Stimulated activated CD8-positive, alpha-beta memory T cell treated with anti-CD3 and anti-CD28 coated beads, Interleukin-2, amount 100 ng/mL, for 48 hours (primary cell): ENCODE measurements around the gene KCNIP4.
"Not testable (repeated sequence)": the region's sequence is repeated elsewhere in the genome, so short reads cannot be mapped to it uniquely, and the experiment has no call there.

Experiments used
- DNase-seq, 2 donors: peaks; one replicate each; pipeline ENCODE4 v3.0.0-alpha.2; 2020; ENCODE audit warnings: low read depth in 2 of 2

The KCNIP4 gene

DNA sequence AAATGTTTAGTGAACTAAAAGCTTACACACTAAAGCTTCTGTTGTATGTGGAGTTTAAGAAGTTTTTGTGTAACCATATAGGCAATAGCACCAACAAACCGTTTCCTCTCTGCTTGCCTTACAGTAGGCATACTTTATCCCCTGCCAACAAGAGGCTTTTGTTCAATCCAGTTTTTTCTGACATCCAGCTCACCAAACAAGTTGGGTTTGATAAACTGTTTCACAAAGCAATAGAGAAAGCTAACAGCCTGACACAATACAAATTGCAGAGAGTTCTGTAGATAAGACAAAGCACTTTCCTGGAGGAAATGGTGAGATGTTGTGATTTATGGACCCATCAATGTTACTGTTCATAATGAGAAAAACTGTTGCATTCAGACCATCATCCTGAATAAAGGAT lies 1194.5 kb downstream of the KCNIP4 start:
- DNase-seq = no peak

DNA sequence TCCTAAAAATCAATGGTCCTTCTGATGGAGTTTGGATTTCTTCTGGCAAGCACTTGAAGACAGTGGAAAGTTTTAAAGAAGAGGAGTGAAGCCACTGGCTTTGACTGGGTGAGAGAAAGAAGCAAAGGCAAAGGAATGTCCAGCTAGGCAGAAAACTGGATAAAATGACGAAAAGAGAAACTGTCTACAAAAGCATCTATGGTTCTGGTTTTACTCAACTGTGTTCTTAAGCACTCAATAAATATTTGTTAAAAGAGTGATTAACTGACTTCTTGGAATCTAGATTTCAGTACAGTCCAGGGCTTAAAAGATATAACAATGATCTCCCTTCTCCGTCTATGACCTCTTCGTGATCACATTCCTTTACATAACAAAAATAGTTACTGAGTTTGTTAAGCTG lies 1195.9 kb downstream of the KCNIP4 start:
- DNase-seq = no peak

DNA sequence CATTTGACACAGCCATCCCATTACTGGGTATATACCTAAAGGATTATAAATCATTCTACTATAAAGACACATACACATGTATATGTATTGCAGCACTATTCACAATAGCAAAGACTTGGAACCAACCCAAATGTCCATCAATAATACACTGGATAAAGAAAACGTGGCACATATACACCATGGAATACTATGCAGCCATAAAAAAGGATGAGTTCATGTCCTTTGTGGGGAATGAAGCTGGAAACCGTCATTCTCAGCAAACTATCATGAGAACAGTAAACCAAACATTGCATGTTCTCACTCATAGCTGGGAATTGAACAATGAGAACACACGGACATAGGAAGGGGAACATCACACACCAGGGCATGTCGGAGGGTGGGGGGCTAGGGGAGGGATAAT lies 1202.6 kb downstream of the KCNIP4 start:
- not testable (repeated sequence) for DNase-seq

DNA sequence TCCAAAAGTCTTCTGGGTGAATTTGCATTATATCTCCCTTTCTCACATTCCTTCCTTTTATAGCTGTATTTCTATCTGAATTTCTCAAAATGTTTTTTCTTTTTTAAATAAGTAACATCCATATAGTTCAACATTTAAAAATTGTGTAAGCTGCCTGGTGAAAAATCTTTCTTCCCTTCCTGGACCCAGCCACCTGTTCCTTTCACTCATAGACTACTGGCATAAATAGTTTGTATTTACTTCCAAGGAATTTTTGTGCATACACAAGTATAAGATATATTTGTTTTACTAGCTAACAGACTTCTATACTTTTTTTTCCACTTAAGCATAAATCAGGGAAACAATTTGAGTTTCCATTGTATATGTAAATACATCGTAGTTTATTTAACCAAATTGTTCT lies 1212.6 kb downstream of the KCNIP4 start:
- DNase-seq = no peak

DNA sequence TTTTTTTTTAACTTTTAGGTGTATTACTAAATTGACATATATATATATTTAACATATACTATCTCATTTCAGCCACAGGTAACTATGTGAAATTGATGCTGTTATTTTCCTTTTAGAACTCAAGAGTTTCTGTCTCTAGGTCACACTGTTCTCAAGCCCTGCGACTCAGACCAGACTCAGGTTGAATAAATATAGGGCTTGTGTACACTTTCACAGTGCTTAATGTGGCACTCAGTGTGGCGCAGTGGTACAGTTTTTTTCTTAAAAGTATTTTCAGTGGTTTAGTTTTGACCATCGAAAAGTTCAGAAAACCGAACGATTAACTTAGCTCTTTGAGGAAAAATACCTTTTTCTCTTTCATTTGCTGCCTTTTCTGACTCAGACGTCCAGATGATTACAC lies 1223.7 kb downstream of the KCNIP4 start:
- no peak for DNase-seq

DNA sequence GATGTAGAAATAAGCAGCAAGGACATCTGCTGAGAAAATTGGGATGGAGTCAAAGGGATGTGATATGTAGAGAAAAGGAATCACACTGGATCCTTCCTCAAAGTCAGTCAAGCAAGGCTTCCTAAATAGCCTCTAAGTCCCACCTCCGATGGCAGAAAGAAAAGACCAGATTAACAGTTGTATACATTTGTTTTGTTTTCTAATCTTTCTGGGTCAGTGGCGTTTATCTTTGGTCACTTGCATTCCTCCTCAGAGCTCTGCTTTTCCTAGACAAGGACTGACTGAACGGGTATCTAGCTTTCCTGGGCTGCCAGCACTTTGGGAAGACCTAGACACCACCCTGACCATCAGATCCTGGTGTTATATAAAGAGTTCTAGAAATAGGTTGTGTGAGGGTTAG lies 1225.1 kb downstream of the KCNIP4 start:
- DNase-seq = no peak

DNA sequence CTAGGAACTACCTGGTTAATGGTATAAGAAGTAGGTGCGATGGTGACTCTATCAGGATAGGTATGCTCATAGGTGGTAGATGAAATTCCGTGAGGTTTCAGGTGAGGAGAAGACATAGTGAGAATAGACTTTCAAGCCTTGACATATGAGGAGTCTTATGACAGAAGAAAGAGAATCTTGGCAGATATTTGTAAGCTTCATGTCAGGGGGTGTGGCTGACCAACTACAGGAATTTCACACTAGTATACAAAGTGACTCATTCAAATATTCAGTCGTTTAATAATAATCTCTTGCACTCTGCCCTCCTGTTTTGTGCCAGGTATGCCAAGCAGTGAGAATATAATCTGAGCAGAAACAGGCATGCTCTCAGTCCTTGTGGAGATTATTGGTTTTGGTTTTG lies 1225.6 kb downstream of the KCNIP4 start:
- DNase-seq = no peak

DNA sequence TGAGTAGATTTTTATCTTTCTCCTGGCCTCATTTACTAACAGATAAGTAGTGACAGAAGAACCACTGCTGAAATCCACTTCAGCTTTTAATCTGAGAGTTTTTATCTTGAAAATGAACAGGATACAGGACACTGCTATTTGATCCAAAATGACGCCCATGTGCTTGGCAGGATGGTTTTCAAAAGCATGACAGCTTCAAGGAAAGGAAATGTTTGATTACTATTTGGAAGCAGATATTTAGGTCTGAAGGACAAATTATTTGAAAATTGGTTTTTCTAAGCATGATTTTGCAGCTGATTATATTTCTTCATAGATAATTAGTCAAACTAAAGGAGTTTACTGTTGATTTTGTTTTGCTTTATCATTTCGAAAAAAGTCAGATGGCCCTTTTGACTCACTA lies 1237.2 kb downstream of the KCNIP4 start:
- DNase-seq = no peak

DNA sequence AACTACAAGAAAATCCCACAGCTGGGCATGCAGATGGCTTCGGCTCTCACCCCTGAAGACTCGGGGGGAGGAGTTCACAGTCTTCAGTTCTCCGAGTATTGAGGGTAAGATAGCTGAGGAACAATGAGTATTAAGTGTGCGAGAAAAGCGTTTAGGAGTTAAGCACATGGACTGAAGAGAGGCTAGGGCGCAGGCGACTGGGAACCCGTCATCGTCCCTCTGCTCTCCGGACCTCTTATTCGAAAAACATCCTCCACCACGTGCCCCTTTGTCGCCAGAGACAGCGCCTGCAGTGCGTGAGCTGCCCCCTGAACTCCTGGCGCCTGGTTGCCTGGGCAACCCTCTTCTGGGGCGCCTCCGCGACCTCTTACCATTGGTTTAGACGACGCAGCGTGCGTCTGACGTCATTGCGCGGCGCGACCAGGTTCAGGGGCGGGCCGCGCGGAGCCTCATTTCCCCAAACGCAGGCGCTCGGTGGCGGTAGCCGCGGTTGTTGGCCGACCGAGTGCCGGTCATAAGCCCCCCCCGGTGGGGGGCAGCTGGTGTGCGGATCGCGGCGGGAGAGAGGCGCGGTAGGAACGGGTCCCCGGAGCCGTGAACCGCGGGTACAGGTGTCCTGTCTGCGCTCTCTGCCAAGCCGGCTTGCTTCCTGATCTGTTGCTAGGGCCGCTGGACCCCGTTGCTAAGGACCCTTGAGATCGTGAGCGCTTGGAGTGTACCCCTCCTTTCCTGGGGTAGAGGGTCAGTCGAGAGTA lies 1248.4 kb downstream of the KCNIP4 start, which contains the start of gene PACRGL:
TSS of gene PACRGL (plus strand) at position 452 of the 755 bp plus-strand sequence. CDS start 4,024 bp downstream, outside the sequence.
- peak; percentile 86 to 88 for DNase-seq

DNA sequence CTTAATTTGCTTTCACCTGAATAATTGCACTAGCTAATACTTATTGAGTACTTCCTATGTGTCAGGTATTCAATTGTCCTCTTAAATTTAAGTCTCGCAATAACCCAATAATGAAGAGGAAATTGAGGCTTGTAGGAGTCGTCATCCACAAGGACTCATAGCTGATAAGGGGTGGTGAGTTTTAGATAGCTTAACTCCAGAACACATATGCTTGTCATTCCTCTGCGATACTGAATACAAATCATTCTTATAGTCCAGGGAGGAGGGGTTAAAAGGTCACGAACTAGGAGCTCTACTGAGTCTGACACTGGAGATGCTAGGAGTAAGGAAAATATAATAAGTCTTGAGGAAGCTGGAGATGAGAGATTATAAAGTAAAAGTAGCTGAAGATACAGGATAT lies 1249.8 kb downstream of the KCNIP4 start:
- no peak for DNase-seq

DNA sequence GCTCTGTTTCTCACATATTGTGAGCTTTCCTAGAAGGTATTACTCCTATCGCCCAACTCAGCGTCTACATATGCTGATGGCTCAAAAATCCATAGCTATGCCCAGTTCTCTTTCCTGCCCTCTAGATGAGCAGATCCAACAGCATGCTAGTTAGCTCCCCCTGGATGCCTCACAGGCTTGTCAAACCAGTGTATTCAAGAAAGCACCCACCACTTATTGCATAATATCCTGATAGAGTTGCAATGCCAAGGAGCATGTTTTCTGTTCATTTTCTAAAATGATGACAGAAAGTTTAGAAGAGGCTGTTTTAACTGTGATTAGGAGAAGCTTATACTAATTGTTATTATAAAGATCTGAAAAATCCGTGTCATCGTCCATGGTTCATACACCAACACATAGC lies 1250.2 kb downstream of the KCNIP4 start:
- DNase-seq = no peak

DNA sequence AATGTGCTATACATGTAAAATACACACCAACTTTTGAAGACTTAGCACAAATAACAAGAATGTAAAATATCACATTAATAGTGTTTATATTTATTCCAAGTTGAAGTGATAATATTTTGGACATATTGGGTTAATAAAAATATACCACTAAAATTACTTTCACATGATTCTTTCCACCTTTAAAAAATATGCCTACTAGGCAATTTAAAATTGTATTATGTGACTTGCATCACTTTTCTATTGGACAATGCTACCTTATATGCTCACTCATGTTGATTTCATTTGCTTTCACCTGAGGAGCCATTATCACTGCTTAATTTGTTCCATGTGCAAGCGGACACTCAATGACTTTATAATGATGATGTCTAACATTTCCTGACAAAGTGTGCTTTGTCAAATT lies 1251.8 kb downstream of the KCNIP4 start:
- no peak for DNase-seq

DNA sequence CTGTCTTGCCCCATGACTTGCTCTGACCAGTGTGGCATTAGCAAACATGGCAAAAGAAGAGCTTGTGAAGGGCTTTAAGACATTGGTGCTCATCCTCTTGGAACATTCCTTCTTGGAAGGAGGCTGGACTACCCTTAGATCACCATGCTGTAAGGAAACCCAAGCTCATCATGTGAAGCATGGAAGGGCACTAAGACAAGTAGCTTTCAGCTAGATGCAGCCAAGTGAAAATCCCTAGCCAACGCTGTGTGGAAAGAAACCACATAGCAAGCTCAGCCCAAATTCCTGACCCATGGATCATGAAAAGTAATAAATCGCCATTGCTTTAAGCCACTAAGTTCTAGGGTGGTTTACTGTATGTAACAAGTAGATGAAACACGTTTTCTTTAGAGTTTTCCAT lies 1260.7 kb downstream of the KCNIP4 start:
- no peak for DNase-seq

DNA sequence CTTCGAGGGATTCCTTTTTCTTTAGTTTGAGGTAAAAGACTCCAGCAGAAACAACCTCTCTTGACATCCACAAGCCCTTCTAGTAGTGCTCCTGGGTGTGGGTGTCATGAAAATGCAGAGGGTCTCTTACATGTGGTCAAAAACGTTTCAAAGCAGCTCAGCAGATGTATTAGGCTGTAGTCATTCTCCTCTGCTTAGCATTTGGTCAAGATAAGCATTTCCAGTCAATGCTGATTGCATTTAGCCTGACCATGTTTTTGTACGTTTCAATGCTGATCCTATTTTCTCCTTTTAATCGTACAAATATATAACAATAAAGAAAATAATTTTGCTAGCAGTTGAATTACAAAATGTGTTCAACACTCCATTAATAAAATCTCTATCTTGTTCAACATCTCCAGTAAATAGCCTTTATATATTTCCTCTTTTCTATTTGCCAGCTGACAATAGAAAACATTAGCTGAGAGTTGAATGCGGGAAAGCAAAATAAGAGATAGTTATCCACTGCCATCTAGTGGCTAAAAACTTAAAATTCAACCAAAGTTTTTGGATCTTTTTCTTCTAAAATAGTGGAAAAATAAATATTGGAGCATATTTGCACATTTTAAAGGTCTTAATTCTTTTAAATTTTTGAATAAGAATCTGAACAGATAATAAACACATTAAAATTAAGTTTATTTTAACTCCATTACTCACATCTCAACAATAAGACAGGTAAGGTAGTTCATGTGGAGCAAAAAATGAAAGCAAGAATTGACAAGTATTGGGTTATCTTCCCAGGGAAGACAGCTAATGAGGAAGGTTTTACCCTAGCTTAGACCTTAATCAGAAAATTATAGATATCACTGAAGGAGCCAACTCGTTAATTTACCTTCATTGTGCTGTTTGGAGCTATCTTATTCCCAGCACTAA lies 1263.5 kb downstream of the KCNIP4 start:
- DNase-seq = no peak

DNA sequence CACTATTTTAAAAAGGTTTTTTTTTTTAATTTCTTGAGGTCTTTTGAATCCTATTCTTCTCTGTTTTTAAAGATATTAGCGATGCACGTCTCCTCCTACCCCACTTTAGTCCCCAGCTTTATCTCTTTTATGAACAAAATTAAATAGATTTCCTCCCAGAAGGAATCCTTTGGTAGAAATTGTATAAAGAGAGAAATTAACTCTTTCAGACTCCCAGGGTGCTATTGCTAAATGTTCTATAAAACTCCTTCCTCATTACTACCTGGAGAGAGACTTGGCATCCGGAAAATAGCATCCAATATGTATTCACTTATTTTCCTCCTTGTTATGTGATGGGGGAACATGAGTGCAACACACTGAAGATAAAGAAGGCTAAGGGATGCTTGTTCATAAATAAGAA lies 1264.8 kb downstream of the KCNIP4 start:
- DNase-seq = no peak

DNA sequence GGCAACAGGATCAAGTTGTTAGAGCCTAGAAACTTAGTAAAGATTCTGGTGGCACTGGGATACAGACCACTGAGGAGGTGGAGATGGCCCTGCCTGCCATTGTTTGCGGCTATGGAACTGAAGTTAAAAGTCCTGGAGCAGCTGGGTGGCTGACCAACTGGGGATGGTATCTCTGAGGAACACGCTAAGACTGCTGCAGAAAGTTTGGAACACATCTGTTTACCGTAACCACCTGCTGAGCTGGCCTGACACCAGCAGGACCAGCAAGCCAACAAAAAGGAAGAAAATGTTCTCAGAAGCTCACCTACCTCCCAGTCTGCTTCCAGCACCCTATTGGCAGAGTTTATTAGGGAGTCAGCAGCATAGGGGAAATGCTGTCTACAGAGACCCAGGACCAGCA lies 1265.7 kb downstream of the KCNIP4 start:
- no peak for DNase-seq

DNA sequence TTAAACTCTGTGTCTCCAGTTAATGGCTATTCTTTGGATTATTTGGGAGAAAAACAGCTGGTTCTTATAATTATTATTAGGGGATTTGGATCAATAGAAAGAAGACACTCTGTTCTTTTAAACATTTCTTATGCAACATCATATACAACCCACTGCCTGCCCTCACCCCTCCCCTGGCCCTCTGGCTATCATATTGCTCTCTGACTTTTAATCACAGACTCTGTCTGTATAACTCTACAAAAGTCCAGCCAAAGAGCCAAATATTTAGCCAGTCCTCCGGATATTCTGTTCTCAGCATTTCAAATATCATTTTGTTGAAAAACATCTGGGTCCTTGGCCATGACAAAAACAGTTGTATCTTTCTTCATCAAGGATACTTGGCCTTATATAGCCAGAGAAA lies 1267.3 kb downstream of the KCNIP4 start:
- no peak for DNase-seq

DNA sequence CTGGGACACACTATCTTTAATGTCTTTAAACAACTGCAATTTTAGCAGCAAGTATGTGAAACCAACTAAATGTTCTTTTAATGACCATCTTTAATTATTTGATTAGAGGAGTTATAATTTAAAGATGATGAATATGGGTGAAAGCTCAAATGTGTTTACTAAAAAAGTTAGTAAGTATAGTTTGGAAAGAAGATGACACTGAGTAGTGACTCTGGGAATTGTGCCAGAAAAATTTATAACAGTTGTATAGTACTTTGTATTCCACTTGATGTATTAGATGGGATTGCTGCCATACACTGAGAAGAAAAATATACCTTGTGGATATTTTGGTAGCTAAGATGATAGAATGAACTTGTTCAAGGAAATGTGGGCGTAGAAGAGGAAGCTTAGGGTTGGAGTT lies 1267.8 kb downstream of the KCNIP4 start:
- DNase-seq = no peak

DNA sequence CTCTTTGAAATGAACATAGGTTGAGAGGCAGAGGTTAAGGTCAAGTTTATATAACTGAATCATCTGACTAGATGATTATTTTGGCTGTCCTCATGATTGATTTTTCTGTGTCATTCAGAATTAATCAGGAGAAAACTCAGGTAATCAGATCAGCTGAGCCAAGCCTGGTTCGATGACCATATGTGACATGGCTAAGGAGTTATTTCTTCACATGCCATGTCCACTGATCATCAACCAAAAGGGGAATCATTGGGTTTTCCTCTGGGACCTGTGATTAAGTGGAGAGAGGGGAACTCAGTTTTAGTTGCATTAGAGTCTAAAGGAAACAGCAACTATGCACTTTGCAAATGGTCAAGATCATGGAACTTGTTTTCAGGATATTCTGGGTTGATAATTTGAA lies 1268.6 kb downstream of the KCNIP4 start:
- DNase-seq = no peak
